Rectal smooth muscle tissue (tissue), 1 donor: ENCODE measurements around the gene RSL1D1.
"Not testable (repeated sequence)": the region's sequence is repeated elsewhere in the genome, so short reads cannot be mapped to it uniquely, and the experiment has no call there.

Experiments used
- H3K27ac ChIP-seq: one replicate; pipeline ENCODE4 v1.7.0; 2013; ENCODE audit warnings: low read depth, low read length, inconsistent platforms
- H3K27me3 ChIP-seq: one replicate; pipeline ENCODE4 v1.7.0; 2013; ENCODE audit warnings: low read length; ENCODE audit not compliant: control insufficient read depth, insufficient read depth
- H3K36me3 ChIP-seq: one replicate; pipeline ENCODE4 v1.7.0; 2013; ENCODE audit warnings: low read length; ENCODE audit not compliant: control insufficient read depth, insufficient read depth
- H3K4me1 ChIP-seq: one replicate; pipeline ENCODE4 v1.7.0; 2013; ENCODE audit warnings: low read length; ENCODE audit not compliant: control insufficient read depth, insufficient read depth
- H3K4me3 ChIP-seq: one replicate; pipeline ENCODE4 v1.7.0; 2013; ENCODE audit warnings: low read length
- H3K9ac ChIP-seq: one replicate; pipeline ENCODE4 v1.7.0; 2013; ENCODE audit warnings: low read length

RSL1D1 gene

GRCh38 chr16:11836650-11837244 lies 14.6 kb downstream of the RSL1D1 start:
- peaks cover 26% of the 10 kb centered on the region for H3K36me3 ChIP-seq
- H3K4me1 ChIP-seq = no peaks in the 10 kb centered on the region
- H3K9ac ChIP-seq = no peak overlapping the region
- no peak overlapping the region for H3K4me3 ChIP-seq
- no peaks in the 10 kb centered on the region for H3K27me3 ChIP-seq
- no peak overlapping the region for H3K27ac ChIP-seq

GRCh38 chr16:11835891-11836649 lies 15.3 kb downstream of the RSL1D1 start:
- no peak overlapping the region for H3K27ac ChIP-seq
- no peaks in the 10 kb centered on the region for H3K27me3 ChIP-seq
- peaks cover 26% of the 10 kb centered on the region for H3K36me3 ChIP-seq
- H3K9ac ChIP-seq = no peak overlapping the region
- H3K4me1 ChIP-seq = no peaks in the 10 kb centered on the region
- H3K4me3 ChIP-seq = no peak overlapping the region

- Histone ChIP-seq H3K27me3 (no peaks in the 10 kb centered on the region), H3K27ac (no peak overlapping the region), H3K4me1 (no peaks in the 10 kb centered on the region), H3K9ac (no peak overlapping the region), H3K4me3 (no peak overlapping the region), H3K36me3 (peaks cover 26% of the 10 kb centered on the region)
These were observed 16.0 kb downstream of the RSL1D1 start for GRCh38 chr16:11835309-11835708.

- Histone ChIP-seq H3K4me1 (no peaks in the 10 kb centered on the region), H3K36me3 (peaks cover 24% of the 10 kb centered on the region)
These were observed 17.2 kb downstream of the RSL1D1 start for GRCh38 chr16:11833951-11834695.

GRCh38 chr16:11828696-11829095 lies 22.6 kb downstream of the RSL1D1 start:
- no peaks in the 10 kb centered on the region for H3K27me3 ChIP-seq
- no peaks in the 10 kb centered on the region for H3K36me3 ChIP-seq
- H3K27ac ChIP-seq = no peak overlapping the region

More at GRCh38 chr16:11833951-11834695, 17.2 kb downstream of the RSL1D1 start:
- no peaks in the 10 kb centered on the region for H3K27me3 ChIP-seq
- H3K27ac ChIP-seq = no peak overlapping the region
- H3K9ac ChIP-seq = no peak overlapping the region
- H3K4me3 ChIP-seq = no peak overlapping the region

GRCh38 chr16:11825520-11826165 lies 25.7 kb downstream of the RSL1D1 start:
- not testable (repeated sequence) for H3K4me3 ChIP-seq, H3K27ac ChIP-seq, H3K4me1 ChIP-seq, H3K36me3 ChIP-seq, H3K27me3 ChIP-seq, H3K9ac ChIP-seq

More at GRCh38 chr16:11828696-11829095, 22.6 kb downstream of the RSL1D1 start:
- Histone ChIP-seq H3K9ac (no peak overlapping the region), H3K4me3 (no peak overlapping the region), H3K4me1 (no peaks in the 10 kb centered on the region)

GRCh38 chr16:11824362-11824761 lies 27.0 kb downstream of the RSL1D1 start:
- Histone ChIP-seq H3K4me3 (no peak overlapping the region), H3K27me3 (no peaks in the 10 kb centered on the region), H3K27ac (no peak overlapping the region), H3K4me1 (no peaks in the 10 kb centered on the region), H3K9ac (no peak overlapping the region), H3K36me3 (no peaks in the 10 kb centered on the region)

- not testable (repeated sequence) for H3K36me3 ChIP-seq, H3K9ac ChIP-seq, H3K4me3 ChIP-seq, H3K27ac ChIP-seq, H3K27me3 ChIP-seq, H3K4me1 ChIP-seq
These were observed 27.7 kb downstream of the RSL1D1 start for GRCh38 chr16:11823645-11824044.

- no peak overlapping the region for H3K9ac ChIP-seq
- H3K4me3 ChIP-seq = no peak overlapping the region
- H3K36me3 ChIP-seq = no peaks in the 10 kb centered on the region
- H3K27me3 ChIP-seq = no peaks in the 10 kb centered on the region
- H3K27ac ChIP-seq = no peak overlapping the region
- no peaks in the 10 kb centered on the region for H3K4me1 ChIP-seq
These were observed 31.5 kb downstream of the RSL1D1 start for GRCh38 chr16:11819798-11820197.

- H3K36me3 ChIP-seq, H3K27me3 ChIP-seq, H3K4me1 ChIP-seq, H3K9ac ChIP-seq, H3K27ac ChIP-seq, H3K4me3 ChIP-seq: not testable (repeated sequence)
These were observed 32.4 kb downstream of the RSL1D1 start for GRCh38 chr16:11818970-11819369.

GRCh38 chr16:11816123-11816522 lies 35.2 kb downstream of the RSL1D1 start:
- H3K4me1 ChIP-seq = no peaks in the 10 kb centered on the region
- H3K4me3 ChIP-seq = no peak overlapping the region
- no peaks in the 10 kb centered on the region for H3K27me3 ChIP-seq
- H3K36me3 ChIP-seq = no peaks in the 10 kb centered on the region
- H3K9ac ChIP-seq = no peak overlapping the region
- H3K27ac ChIP-seq = no peak overlapping the region

GRCh38 chr16:11814800-11815199 lies 36.5 kb downstream of the RSL1D1 start:
- not testable (repeated sequence) for H3K27ac ChIP-seq, H3K4me3 ChIP-seq, H3K4me1 ChIP-seq, H3K36me3 ChIP-seq, H3K27me3 ChIP-seq, H3K9ac ChIP-seq
